Measurements from ENCODE around the gene ZNF213.

DNA sequence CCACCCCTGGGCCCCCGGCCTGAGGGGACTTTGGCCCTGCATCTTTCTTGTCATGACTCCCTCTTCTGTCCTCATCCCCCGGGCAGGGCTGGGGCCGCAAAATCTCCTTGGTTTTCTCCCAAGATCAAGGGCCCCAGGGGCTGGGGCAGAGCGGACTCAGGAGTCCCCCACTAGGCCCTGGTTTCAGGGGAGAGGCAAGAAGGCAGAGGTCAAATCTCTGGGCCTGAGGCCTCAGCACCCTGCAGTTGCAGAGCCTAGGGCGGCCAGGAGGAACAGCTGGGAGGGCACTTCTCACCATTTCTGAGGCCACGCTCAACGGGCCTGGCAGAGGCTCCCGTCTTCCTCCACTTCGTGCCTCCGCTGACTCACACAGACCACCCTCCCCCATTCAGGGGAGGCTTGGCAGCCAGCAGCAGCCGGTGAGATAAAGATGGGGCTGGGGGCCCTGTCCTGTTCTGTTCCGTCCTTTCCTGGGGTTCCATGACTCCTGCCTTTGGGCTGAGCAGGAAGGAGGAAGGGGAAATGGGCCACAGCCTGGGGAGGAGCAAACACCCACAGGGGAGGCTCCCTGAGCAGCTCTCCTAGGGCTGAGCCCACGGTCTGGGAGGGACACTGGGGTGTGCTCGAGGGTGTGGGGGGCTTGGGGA, 48.1 kb upstream of the ZNF213 start:
- TF ChIP-seq CTCF (IDR thresholded peaks at IDR 0.05) (no peak), ZFX (IDR thresholded peaks at IDR 0.05; ENCODE audit: borderline replicate concordance) (no peak)

All from 22Rv1 (cell line).